Measurements from ENCODE around the gene SLC25A12. TPM values are rescaled to one million over a fixed set of nuclear protein-coding genes. Genes with fewer than 3 reads are reported as not detected.

Gene SLC25A12
- total RNA-seq, 2 experiments from 2014 or later = 25.1 to 27.5 TPM

DNA sequence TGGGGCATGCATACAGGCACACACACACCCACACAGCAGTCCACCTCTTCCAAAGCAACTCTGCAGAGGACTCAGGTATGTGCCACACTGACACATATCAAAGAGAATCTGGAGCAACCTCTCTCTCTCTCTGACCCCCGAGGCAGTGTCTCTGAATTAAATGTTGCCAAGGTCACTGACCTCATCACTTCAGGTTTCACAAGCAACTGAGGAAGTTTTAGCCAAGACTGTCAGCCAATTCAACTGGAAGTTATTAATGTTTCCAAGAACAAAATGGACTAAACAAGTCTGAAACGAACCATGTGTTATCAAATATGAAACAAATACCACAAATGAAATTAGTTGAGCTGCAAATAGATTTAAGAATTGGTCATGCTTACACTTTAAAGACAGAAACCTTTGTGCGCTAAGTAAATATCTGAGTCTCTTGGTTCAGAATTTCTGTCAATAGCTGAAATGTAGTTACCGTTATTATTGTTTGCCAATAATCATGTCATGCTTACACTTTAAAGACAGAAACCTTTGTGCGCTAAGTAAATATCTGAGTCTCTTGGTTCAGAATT, 86.1 kb downstream of the SLC25A12 start:
- Mint-ChIP-seq H3K9me3 (no peaks in the 10 kb centered on the region), H3K27me3 (no peaks in the 10 kb centered on the region), H3K36me3 (peaks cover 17% of the 10 kb centered on the region), H3K4me1 (peaks cover 4% of the 10 kb centered on the region), H3K4me3 (no peak overlapping the region), H3K27ac (no peak overlapping the region)
- POLR2A ChIA-PET = no interaction called here
- DNase-seq = no peak
- ATAC-seq (ENCODE audit: low read depth) = no peak

DNA sequence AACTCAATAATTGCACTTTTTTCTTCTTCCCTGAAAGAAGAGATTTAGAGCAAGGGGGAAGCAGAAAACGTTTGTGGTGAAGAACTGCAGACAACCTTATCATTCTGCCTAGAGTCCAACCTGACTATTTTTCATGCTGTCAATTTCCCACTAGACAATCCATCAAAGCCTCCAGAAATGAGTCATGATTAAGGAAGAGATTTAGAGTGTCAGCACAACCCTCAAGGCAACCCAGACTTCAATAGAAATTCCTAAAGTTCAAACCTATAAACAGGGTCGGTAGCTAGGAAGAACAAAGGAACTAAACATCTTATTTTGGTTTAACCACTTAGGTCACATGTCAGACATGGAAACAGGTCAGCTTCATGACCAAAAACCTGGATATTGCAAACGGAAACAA, 86.9 kb downstream of the SLC25A12 start:
- Mint-ChIP-seq H3K27ac (no peak overlapping the region), H3K9me3 (no peaks in the 10 kb centered on the region), H3K36me3 (peaks cover 16% of the 10 kb centered on the region), H3K4me1 (peaks cover 4% of the 10 kb centered on the region), H3K4me3 (no peak overlapping the region), H3K27me3 (no peaks in the 10 kb centered on the region)
- POLR2A ChIA-PET = no interaction called here
- DNase-seq (no peak), ATAC-seq (ENCODE audit: low read depth) (no peak)

DNA sequence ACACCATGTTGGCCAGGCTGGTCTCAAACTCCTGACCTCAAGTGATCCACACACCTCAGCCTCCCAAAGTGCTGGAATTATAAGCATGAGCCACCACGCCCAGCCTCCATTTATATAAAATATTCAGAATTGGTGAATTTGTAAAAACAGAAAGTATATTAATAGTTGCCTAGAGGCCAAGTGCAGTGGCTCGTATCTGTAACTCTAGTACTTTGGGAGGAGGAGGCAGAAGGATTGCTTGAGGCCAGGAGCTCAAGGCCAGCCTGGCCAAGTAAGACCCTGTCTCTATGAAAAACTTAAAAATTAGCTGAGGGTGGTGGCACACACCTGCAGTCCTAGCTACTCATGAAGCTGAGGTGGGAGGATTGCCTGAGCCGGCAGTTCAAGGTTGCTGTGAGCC, 89.6 kb downstream of the SLC25A12 start:
- no peak for ATAC-seq (ENCODE audit: low read depth)
- Mint-ChIP-seq H3K36me3 (peaks cover 16% of the 10 kb centered on the region), H3K27me3 (no peaks in the 10 kb centered on the region), H3K9me3 (no peaks in the 10 kb centered on the region), H3K4me1 (peaks cover 4% of the 10 kb centered on the region), H3K27ac (no peak overlapping the region), H3K4me3 (no peak overlapping the region)
- POLR2A ChIA-PET = no interaction called here
- DNase-seq = no peak

DNA sequence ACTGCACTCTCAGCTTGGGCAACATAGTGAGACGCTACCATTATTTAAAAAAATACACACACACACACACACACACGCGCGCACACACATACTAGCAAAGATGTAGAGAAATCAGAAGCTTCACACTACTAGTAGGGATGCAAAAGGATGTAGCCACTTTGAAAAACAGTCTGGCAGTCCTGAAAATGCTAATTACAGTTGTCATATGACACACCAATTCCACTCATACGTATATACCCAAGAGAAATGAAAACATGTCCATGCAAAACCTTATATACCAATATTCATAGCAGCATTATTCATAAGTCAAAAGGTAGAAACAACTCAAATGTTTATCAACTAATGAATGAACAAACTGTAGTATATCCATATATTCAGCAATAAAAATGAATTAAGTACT, 90.3 kb downstream of the SLC25A12 start:
- Mint-ChIP-seq H3K36me3 (peaks cover 13% of the 10 kb centered on the region), H3K4me1 (peaks cover 4% of the 10 kb centered on the region), H3K4me3 (no peak overlapping the region), H3K9me3 (no peaks in the 10 kb centered on the region), H3K27me3 (no peaks in the 10 kb centered on the region), H3K27ac (no peak overlapping the region)
- ATAC-seq (ENCODE audit: low read depth) (no peak), DNase-seq (no peak)
- POLR2A ChIA-PET = no interaction called here

DNA sequence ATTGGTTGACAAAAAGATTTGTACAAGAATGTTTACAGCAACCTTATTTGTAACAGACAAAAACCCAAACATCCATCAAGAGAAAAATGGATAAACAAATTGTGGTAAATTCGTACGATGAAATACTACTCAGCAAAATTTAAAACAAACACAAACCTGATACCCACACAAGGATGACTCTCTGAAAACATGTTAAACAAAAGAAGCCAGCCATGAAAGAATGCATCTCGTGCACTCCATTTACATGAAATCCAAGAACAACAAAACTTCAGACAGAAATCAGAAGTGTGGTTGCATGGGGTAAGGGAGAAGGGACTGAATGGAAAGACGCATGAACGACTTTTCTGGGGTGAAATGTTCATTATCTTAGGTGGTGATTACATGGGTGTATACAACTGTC, 93.4 kb downstream of the SLC25A12 start:
- POLR2A ChIA-PET = no interaction called here
- Mint-ChIP-seq H3K27me3 (no peaks in the 10 kb centered on the region), H3K4me1 (peaks cover 3% of the 10 kb centered on the region), H3K36me3 (peaks cover 12% of the 10 kb centered on the region), H3K27ac (no peak overlapping the region), H3K9me3 (no peaks in the 10 kb centered on the region), H3K4me3 (no peak overlapping the region)
- DNase-seq (no peak), ATAC-seq (ENCODE audit: low read depth) (no peak)

DNA sequence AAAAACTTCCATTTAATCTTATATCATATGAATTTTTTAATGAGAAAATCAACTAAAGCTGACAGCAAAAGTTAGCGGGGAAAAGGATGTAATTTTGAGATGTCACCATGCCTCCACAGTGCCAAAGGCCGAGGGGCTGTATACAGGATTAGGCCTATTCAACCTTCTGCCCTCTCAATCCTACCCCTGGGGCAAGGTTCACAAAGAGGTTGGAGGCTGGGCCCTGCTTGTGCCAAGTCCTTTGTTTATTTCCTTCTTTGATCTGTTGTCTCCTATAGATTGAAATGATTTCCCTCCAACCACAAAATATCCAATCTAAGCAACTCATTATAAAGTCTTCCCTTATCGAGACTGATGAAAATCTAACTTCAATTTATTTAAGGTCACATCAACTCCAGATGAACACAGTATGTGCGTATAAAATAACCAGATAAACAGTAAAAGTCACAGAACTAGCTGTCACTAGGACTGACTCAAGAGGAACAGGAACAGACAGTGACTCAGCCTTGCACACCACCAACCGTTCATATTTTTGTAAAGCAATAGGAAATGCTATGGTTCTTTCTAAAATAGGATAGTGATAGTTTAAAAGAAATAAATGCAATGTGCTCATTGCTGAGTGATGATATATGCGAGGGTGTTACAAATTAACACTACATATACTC, 95.8 kb downstream of the SLC25A12 start:
- POLR2A ChIA-PET = no interaction called here
- Mint-ChIP-seq H3K9me3 (no peaks in the 10 kb centered on the region), H3K27ac (peak overlapping the region; percentile 57), H3K4me3 (peak overlapping the region; percentile 37), H3K4me1 (peaks cover 11% of the 10 kb centered on the region), H3K27me3 (no peaks in the 10 kb centered on the region), H3K36me3 (peaks cover 14% of the 10 kb centered on the region)
- ATAC-seq (ENCODE audit: low read depth) (peak; percentile 60), DNase-seq (no peak)

DNA sequence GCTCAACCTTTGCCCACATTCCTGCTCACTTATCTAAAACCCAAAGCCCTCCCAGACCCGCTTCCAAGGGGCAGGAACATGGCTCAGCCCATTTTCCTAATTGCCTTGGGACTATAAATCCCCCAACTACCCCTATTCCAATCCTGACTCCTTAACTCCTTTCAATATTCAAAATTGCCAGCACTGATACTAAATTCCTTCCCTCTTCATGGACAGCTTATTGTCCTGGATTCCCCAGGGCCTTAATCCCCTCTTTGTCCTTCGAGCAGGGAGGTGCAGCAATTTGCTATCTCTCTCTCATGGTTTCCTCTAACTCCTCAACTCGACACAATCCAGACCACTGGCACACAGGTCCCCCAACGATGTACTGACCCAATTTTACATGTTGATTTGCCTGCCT, 99.1 kb downstream of the SLC25A12 start:
- POLR2A ChIA-PET = interaction anchor here (0.5 to 0.6 kb wide), 2 partner anchors 9 to 73 kb away, joined by 5 read pairs; no protein-coding TSS in a partner anchor
- no peak overlapping the region for H3K27ac Mint-ChIP-seq
- ATAC-seq (ENCODE audit: low read depth) (no peak), DNase-seq (no peak)
- H3K27me3 Mint-ChIP-seq = no peaks in the 10 kb centered on the region
- no peak overlapping the region for H3K4me3 Mint-ChIP-seq
- no peaks in the 10 kb centered on the region for H3K9me3 Mint-ChIP-seq
- peaks cover 19% of the 10 kb centered on the region for H3K36me3 Mint-ChIP-seq
- H3K4me1 Mint-ChIP-seq = peaks cover 11% of the 10 kb centered on the region

DNA sequence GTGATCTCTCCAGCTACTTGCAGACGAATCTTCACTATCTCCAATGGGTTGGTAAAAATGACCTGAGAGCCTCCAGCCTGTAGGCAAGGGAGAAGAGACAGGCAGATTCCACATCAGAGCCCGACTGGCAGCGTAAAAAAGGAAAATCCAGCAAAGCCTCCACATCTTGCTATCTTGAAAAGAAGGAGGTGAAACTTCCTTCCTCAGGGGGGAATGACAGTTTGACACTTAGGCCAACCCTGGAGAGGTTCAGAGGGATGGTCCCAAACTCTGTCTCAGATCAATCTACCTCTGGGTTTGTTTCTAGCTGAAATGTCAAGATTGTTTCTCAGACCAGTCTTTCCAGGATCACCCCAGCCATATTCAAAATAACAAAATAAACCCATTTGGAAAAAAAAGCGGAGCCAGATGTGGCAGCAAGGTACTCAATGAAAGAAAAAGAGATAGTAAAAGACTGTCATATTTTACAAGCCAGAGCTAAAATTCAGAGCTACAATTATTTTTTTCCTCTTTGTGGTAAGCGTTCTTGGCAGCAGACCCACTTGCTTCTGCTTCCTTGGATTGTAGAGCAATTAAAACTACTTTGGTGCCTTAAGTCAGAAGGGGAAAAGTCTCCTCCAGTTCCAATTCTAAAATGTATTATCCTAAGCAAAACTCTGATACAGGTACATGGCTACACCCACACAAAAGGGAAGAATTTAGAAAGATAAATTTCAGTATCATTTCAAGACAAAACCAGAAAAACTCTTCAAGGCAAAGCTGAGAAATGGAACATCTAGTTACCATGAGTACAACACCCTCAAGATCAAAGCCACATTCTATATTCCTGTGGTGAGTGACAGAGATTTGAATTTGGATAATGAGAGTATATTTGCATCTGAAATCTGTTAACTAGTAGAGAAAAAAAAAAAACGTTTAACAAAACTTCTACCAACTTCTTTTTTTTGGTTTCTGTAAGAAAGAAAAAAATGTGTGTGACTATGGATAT, 100.1 kb downstream of the SLC25A12 start:
- Mint-ChIP-seq H3K9me3 (no peaks in the 10 kb centered on the region), H3K4me1 (peaks cover 11% of the 10 kb centered on the region), H3K36me3 (peaks cover 14% of the 10 kb centered on the region), H3K27ac (no peak overlapping the region), H3K27me3 (no peaks in the 10 kb centered on the region), H3K4me3 (no peak overlapping the region)
- POLR2A ChIA-PET = interaction anchor here (0.6 kb wide), 1 partner anchor 541 kb away, joined by 4 read pairs; no protein-coding TSS in a partner anchor
- DNase-seq (no peak), ATAC-seq (ENCODE audit: low read depth) (no peak)

DNA sequence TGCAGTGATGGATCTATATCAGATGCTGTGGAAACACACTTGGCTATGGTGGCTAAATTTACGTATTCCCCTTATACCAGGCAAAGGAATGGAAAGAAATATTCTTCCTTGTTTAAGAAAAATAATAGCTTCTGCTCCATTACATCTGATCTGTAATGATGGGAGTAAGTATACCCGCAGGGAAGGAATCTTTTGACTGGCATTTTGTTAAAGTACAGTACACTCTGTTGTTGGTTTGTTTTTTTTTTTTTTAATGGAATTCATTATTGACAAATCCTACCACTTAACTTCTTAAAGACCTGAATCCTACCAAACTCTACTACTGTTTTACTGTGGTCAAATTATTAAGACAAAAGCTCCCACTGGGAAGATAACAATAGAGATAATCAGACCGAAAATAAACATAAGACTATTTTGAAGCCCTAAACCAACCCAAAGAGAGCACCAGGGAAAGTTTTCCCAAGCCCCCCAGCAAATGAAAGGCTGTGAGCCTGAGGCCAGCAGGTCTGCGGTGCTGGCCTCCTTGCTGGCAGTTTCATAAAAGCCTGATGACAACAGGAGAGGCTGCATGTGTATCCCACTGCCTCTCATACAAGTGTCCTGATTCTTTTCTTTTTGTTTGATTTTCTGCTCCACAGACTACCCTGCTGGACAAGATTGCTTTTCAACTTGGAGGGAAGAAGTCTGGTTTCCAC, 101.0 kb downstream of the SLC25A12 start:
- peaks cover 15% of the 10 kb centered on the region for H3K36me3 Mint-ChIP-seq
- H3K4me3 Mint-ChIP-seq = no peak overlapping the region
- POLR2A ChIA-PET = interaction anchor here (0.6 to 0.7 kb wide), 3 partner anchors 267 to 763 kb away, joined by 3 to 5 read pairs (median 4); no protein-coding TSS in a partner anchor
- H3K9me3 Mint-ChIP-seq = no peaks in the 10 kb centered on the region
- no peak for ATAC-seq (ENCODE audit: low read depth)
- no peak overlapping the region for H3K27ac Mint-ChIP-seq
- H3K4me1 Mint-ChIP-seq = peaks cover 7% of the 10 kb centered on the region
- DNase-seq = no peak
- H3K27me3 Mint-ChIP-seq = no peaks in the 10 kb centered on the region

DNA sequence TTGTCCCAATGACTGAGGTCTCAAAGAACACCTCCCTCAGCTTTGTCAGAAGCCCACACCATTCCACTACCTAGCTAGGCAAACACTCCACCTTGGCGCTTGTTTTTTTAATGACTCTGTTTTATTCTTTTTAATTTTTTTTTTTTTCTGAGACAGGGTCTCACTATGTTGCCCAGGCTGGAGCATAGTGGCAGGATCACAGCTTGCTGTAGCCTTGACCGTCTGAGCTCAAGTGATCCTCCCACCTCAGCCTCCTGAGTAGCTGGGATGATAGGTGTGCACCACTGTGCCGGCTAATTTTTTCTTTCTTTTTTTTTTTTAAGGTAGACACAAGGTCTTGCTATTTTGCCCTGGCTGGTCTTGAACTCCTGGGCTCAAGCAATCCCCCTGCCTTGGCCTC, 101.9 kb downstream of the SLC25A12 start:
- Mint-ChIP-seq H3K9me3 (no peaks in the 10 kb centered on the region), H3K4me3 (no peak overlapping the region), H3K27ac (no peak overlapping the region), H3K36me3 (peaks cover 18% of the 10 kb centered on the region), H3K27me3 (no peaks in the 10 kb centered on the region), H3K4me1 (peaks cover 7% of the 10 kb centered on the region)
- POLR2A ChIA-PET = interaction anchor here (0.7 kb wide), 2 partner anchors 268 to 762 kb away, joined by 3 to 5 read pairs; no protein-coding TSS in a partner anchor
- ATAC-seq (ENCODE audit: low read depth) (no peak), DNase-seq (no peak)

DNA sequence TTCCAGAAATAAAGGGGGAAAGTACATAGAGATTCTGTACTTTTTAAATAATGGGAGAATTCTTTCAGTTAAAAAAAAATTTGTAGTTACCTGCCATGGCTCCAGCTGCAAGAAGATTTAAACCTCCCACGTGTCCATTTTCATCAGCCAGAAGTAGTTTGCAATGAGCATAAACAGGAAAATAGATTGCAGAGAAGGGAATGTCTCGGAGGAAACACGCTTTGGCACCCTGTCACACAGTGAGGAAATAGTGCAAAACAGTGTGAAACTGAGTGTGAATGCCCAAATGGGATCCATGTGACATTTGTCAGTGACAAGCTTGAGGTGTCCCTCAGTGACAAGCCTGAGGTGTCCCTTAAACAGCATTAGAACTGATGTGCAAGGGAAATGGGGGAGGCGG, 102.7 kb downstream of the SLC25A12 start:
- Mint-ChIP-seq H3K4me3 (no peak overlapping the region), H3K27me3 (no peaks in the 10 kb centered on the region), H3K9me3 (no peaks in the 10 kb centered on the region), H3K36me3 (peaks cover 21% of the 10 kb centered on the region), H3K27ac (no peak overlapping the region), H3K4me1 (peaks cover 7% of the 10 kb centered on the region)
- POLR2A ChIA-PET = no interaction called here
- ATAC-seq (ENCODE audit: low read depth) (no peak), DNase-seq (no peak)

DNA sequence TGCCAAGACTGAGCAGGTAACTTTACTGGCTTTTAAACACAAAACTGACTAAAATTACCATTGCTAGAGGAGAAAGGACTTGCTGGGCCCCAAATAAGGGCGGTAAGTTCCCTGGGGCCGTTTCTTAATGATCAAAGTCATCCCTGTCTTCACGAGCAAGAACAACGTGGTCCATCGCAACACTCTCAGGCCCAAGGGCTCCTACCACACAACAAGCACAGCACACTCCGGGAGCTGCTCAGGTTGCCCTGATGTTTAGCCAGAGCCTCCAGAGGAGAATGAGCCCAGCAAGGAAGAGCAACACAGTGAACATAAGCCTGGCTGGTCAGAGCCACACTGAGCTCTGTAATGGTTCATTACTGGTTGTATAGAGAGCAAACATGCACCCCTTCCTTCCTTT, 104.1 kb downstream of the SLC25A12 start:
- peaks cover 5% of the 10 kb centered on the region for H3K4me1 Mint-ChIP-seq
- no peaks in the 10 kb centered on the region for H3K9me3 Mint-ChIP-seq
- peaks cover 26% of the 10 kb centered on the region for H3K36me3 Mint-ChIP-seq
- no peak overlapping the region for H3K27ac Mint-ChIP-seq
- H3K27me3 Mint-ChIP-seq = no peaks in the 10 kb centered on the region
- no peak overlapping the region for H3K4me3 Mint-ChIP-seq
- no peak for ATAC-seq (ENCODE audit: low read depth)
- POLR2A ChIA-PET = no interaction called here
- no peak for DNase-seq

DNA sequence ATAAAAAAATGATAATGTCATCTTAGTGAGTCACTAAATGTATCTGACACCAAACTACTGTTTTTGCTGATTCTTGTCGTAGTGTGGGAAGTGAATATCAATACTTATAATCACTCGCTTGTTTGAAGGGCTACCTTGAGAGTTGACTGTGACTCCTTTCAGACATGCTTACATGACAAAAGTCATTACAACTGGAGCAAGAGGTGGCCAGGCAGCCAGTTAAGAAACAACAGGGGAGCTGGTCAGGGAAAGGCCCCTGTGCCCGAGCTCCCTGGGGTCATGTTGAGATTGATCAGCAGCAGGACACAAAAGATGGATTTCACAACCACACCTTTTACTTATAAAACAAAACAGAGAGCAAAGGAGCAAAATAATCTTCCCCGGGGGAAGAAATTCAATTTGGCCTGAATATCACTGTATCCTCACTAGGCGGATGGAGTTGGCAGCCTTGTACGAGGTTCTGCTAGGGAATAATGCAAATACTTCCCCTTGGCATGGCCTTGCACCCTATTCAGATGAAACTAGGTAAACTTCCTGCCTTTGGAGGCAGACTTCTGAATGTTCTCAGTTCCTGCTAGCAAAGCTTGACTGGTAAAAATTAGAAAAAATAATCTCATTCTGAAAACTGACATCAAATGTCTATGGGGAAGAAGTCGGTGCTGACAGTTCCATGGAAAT, 105.6 kb downstream of the SLC25A12 start:
- H3K4me1 Mint-ChIP-seq = no peaks in the 10 kb centered on the region
- H3K4me3 Mint-ChIP-seq = no peak overlapping the region
- POLR2A ChIA-PET = no interaction called here
- no peaks in the 10 kb centered on the region for H3K9me3 Mint-ChIP-seq
- ATAC-seq (ENCODE audit: low read depth) (no peak), DNase-seq (no peak)
- no peak overlapping the region for H3K27ac Mint-ChIP-seq
- H3K36me3 Mint-ChIP-seq = peaks cover 31% of the 10 kb centered on the region
- H3K27me3 Mint-ChIP-seq = no peaks in the 10 kb centered on the region

Data from activated naive CD8-positive, alpha-beta T cell treated with anti-CD3 and anti-CD28 coated beads, Interleukin-2, amount 10 ng/mL, durations not matched to agents 7 days and 5 days (primary cell).